SK-N-SH (cell line): ENCODE measurements around the gene ADPRS.

Experiments
- EZH2phosphoT487 ChIP-seq: fragments of 200-600 bp; sonication (generic); IDR thresholded peaks from 2 replicates; pipeline ENCODE4 v1.6.1; 2017; ENCODE audit warnings: low read depth, mixed run types, mild to moderate bottlenecking, antibody characterized with exemption, moderate library complexity, borderline replicate concordance
- GATA2 ChIP-seq: sonication (generic); formaldehyde crosslinking; IDR thresholded peaks from 2 replicates; pipeline ENCODE4 v1.5.0; 2020; ENCODE audit warnings: mild to moderate bottlenecking, missing genetic modification reagents
- JUND ChIP-seq: IDR thresholded peaks from 2 replicates; pipeline ENCODE4 v1.4.0; 2012
- RAD21 ChIP-seq: IDR thresholded peaks from 2 replicates; pipeline ENCODE4 v1.6.1; 2012; ENCODE audit warnings: mild to moderate bottlenecking, low read length
- RCOR1 ChIP-seq: fragments of 150-350 bp; IDR thresholded peaks from 2 replicates; pipeline ENCODE4 v1.6.1; 2017; ENCODE audit warnings: antibody characterized with exemption, low read length
- REST ChIP-seq: IDR thresholded peaks from 2 replicates; pipeline ENCODE4 v1.6.1; 2012; ENCODE audit warnings: mild to moderate bottlenecking, low read depth, low read length, moderate library complexity
- SMC3 ChIP-seq: IDR thresholded peaks from 2 replicates; pipeline ENCODE4 v1.6.1; 2012; ENCODE audit warnings: low read depth, low read length, improper control_type of control experiment
- TAF1 ChIP-seq: IDR thresholded peaks from 2 replicates; pipeline ENCODE4 v1.6.1; 2012; ENCODE audit warnings: low read depth, mild to moderate bottlenecking, low read length, moderate library complexity, borderline replicate concordance
- USF2 ChIP-seq: fragments of 150-350 bp; IDR thresholded peaks from 2 replicates; pipeline ENCODE4 v1.6.1; 2017; ENCODE audit warnings: antibody characterized with exemption, low read length, low read depth, borderline replicate concordance
- YY1 ChIP-seq: IDR thresholded peaks from 2 replicates; pipeline ENCODE4 v1.4.0; 2012; ENCODE audit warnings: low read depth, mild to moderate bottlenecking
- TF ChIP-seq, protein P1 (sequence below): fragments of 200-600 bp; sonication (generic); IDR thresholded peaks from 2 replicates; pipeline ENCODE4 v1.6.1; 2017; ENCODE audit warnings: antibody characterized with exemption, mild to moderate bottlenecking, moderate library complexity

- no peak for TF ChIP-seq SMC3
- TF ChIP-seq, protein P1, sequence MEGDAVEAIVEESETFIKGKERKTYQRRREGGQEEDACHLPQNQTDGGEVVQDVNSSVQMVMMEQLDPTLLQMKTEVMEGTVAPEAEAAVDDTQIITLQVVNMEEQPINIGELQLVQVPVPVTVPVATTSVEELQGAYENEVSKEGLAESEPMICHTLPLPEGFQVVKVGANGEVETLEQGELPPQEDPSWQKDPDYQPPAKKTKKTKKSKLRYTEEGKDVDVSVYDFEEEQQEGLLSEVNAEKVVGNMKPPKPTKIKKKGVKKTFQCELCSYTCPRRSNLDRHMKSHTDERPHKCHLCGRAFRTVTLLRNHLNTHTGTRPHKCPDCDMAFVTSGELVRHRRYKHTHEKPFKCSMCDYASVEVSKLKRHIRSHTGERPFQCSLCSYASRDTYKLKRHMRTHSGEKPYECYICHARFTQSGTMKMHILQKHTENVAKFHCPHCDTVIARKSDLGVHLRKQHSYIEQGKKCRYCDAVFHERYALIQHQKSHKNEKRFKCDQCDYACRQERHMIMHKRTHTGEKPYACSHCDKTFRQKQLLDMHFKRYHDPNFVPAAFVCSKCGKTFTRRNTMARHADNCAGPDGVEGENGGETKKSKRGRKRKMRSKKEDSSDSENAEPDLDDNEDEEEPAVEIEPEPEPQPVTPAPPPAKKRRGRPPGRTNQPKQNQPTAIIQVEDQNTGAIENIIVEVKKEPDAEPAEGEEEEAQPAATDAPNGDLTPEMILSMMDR = no peak
- TF ChIP-seq RAD21 = no peak
- TF ChIP-seq GATA2 (CRISPR knock-in tag) = no peak
- TF ChIP-seq EZH2phosphoT487 = no peak
- TF ChIP-seq YY1 = no peak
- TF ChIP-seq REST = no peak
- no peak for TF ChIP-seq TAF1
- TF ChIP-seq RCOR1 = no peak
- no peak for TF ChIP-seq USF2
- TF ChIP-seq JUND = no peak
Observed at GRCh38 chr1:36116901-36117300, 28.2 kb downstream of the ADPRS start.
